GM23248 (cell line): ENCODE results near the gene POLA1. TPM values are rescaled to one million over a fixed set of nuclear protein-coding genes. Genes with fewer than 3 reads are reported as not detected.
A peak's percentile ranks its signal among the peaks of the same experiment; 100 is the strongest.

Experiments used
- DNase-seq: peaks from one replicate; pipeline ENCODE4 v3.0.0-alpha.2; 2015
- H2AFZ ChIP-seq: fragments of 200-600 bp; sonication (generic); 2 replicates; pipeline ENCODE4 v1.6.1; 2016; ENCODE audit warnings: antibody characterized with exemption
- H3F3A ChIP-seq: fragments of 200-600 bp; sonication (generic); 2 replicates; pipeline ENCODE4 v1.6.1; 2016; ENCODE audit warnings: mild to moderate bottlenecking, antibody characterized with exemption, mixed run types; ENCODE audit not compliant: insufficient read depth
- H3K27ac ChIP-seq: fragments of 200-600 bp; sonication (generic); 2 replicates; pipeline ENCODE4 v1.5.1; 2016; ENCODE audit warnings: mild to moderate bottlenecking
- H3K27me3 ChIP-seq: fragments of 200-600 bp; sonication (generic); replicated peaks from 2 replicates; pipeline ENCODE4 v1.6.1; 2016; ENCODE audit warnings: mild to moderate bottlenecking; ENCODE audit not compliant: insufficient read depth
- H3K36me3 ChIP-seq: fragments of 200-600 bp; sonication (generic); 2 replicates; pipeline ENCODE4 v1.6.1; 2016; ENCODE audit warnings: low read depth, mild to moderate bottlenecking
- H3K4me1 ChIP-seq: fragments of 200-600 bp; sonication (generic); 2 replicates; pipeline ENCODE4 v1.6.1; 2016; ENCODE audit warnings: mild to moderate bottlenecking; ENCODE audit not compliant: insufficient read depth
- H3K4me2 ChIP-seq: fragments of 200-600 bp; sonication (generic); one replicate; pipeline ENCODE4 v1.6.1; 2016; ENCODE audit warnings: mild to moderate bottlenecking; ENCODE audit not compliant: unreplicated experiment
- H3K4me3 ChIP-seq: fragments of 200-600 bp; sonication (generic); 2 replicates; pipeline ENCODE4 v1.5.1; 2016; ENCODE audit warnings: mild to moderate bottlenecking
- H3K79me2 ChIP-seq: fragments of 200-600 bp; sonication (generic); 2 replicates; pipeline ENCODE4 v1.6.1; 2016; ENCODE audit warnings: mild to moderate bottlenecking; ENCODE audit not compliant: insufficient read depth
- H3K9ac ChIP-seq: fragments of 200-600 bp; sonication (generic); 2 replicates; pipeline ENCODE4 v1.6.1; 2016; ENCODE audit warnings: mild to moderate bottlenecking
- H3K9me2 ChIP-seq: fragments of 200-600 bp; sonication (generic); 2 replicates; pipeline ENCODE4 v1.6.1; 2016; ENCODE audit warnings: mixed run types, mild to moderate bottlenecking, moderate library complexity; ENCODE audit not compliant: insufficient read depth
- H3K9me3 ChIP-seq: fragments of 200-600 bp; sonication (generic); one replicate; pipeline ENCODE4 v1.6.1; 2017; ENCODE audit warnings: low read depth
- H4K20me1 ChIP-seq: fragments of 200-600 bp; sonication (generic); 2 replicates; pipeline ENCODE4 v1.6.0; 2016; ENCODE audit not compliant: insufficient read depth
- EZH2 ChIP-seq: fragments of 200-600 bp; sonication (generic); IDR thresholded peaks from 2 replicates; pipeline ENCODE4 v1.6.1; 2018; ENCODE audit warnings: antibody characterized with exemption, mild to moderate bottlenecking; ENCODE audit not compliant: insufficient read depth, poor library complexity, severe bottlenecking
- EZH2phosphoT487 ChIP-seq: fragments of 200-600 bp; sonication (generic); IDR thresholded peaks from 2 replicates; pipeline ENCODE4 v1.6.1; 2018; ENCODE audit warnings: antibody characterized with exemption, moderate library complexity, mild to moderate bottlenecking, low read depth; ENCODE audit not compliant: insufficient read depth
- WGBS, 2 experiments: methylation state at CpG; one replicate each; pipeline ENCODE4 v1.1.6; 2015 to 2017; ENCODE audit warnings: low lambda C conversion rate in 2 of 2, low coverage in 1 of 2; ENCODE audit errors: missing lambda C conversion rate in 2 of 2; 5-methylcytosine and 5-hydroxymethylcytosine counted together
- in situ Hi-C: fragments of 300-500 bp; cut with MboI; formaldehyde crosslinking; loops from 2 replicates; pipeline ENCODE4 v1.15.0; 2020
- polyA plus RNA-seq: library from polyadenylated mRNA; unstranded; fragments of >200 nt; fragmentation: Nextera tagmentation; extraction: Ambion mirVana; gene quantifications from 2 replicates; pipeline ENCODE4 v1.2.1, GENCODE V29; 2016
- total RNA-seq: library from RNA; depleted of rRNA; stranded (reverse); fragments of >200 nt; shearing (Covaris generic); gene quantifications from 2 replicates; pipeline ENCODE4 v1.2.3, GENCODE V29; 2014

Gene POLA1
- total and polyA plus RNA-seq, 2 experiments from 2014 or later = 4.1 to 6.7 TPM

DNA sequence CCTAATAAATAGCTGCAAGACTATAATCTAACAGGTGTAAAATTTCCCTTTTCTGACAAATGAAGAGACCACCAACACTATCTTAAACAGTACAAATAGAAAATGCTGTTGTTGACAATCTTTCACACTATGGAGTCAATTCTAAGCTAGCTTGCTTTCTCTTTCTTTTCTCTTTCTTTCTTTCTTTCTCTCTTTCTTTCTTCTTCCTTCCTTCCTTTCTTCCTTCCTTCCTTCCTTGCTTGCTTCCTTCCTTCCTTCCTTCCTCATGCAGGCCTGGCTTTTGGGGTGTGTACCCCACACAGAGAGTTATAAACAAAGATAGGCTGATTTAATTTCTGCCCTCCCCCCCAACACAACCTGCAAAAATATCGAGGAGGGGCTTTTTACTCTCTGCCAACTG, 330.2 kb downstream of the POLA1 start:
- no peak for DNase-seq
- H3K9ac ChIP-seq = no peak overlapping the region
- in situ Hi-C loops = no loop called here
- H4K20me1 ChIP-seq = no peaks in the 10 kb centered on the region
- H3K36me3 ChIP-seq = no peaks in the 10 kb centered on the region
- no peak overlapping the region for H3K4me2 ChIP-seq
- no peaks in the 10 kb centered on the region for H3K9me2 ChIP-seq
- no peak overlapping the region for H3K4me3 ChIP-seq
- H3K4me1 ChIP-seq = no peaks in the 10 kb centered on the region
- no peaks in the 10 kb centered on the region for H3K9me3 ChIP-seq
- TF ChIP-seq EZH2phosphoT487 (no peak), EZH2 (no peak)
- peaks cover 28% of the 10 kb centered on the region for H3K27me3 ChIP-seq
- no peaks in the 10 kb centered on the region for H3K79me2 ChIP-seq
- H3K27ac ChIP-seq = no peak overlapping the region
- no peak overlapping the region for H2AFZ ChIP-seq
- 69 to 77% methylated on average over 1 of the region's 1 CpG for WGBS, 2 experiments
- H3F3A ChIP-seq = no peaks in the 10 kb centered on the region

DNA sequence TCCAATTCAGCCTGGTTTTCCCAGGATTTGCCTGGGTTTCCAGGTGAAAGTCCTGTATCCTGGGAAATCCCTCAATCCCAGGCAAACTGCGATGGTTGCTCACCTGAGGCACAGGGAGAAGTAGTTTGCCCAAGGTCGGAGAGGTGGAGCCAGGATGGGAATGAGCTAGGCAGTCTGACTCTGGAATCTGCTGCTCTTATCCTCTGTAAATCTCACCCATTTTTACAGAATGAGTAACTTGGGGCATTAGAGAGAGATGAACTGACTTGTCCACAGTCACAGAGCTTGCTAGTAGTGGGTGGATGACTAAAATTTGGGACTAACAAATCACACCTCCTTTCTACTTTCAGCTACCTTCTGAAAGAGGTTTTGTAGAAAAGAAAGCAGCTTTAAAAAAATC, 331.9 kb downstream of the POLA1 start:
- H3K79me2 ChIP-seq = no peaks in the 10 kb centered on the region
- peaks cover 13% of the 10 kb centered on the region; the same call in 1 of the 2 replicates for H3K27me3 ChIP-seq
- H3K9ac ChIP-seq = no peak overlapping the region
- no peak overlapping the region for H2AFZ ChIP-seq
- H3K4me2 ChIP-seq = no peak overlapping the region
- H3F3A ChIP-seq = no peaks in the 10 kb centered on the region
- WGBS, 2 experiments = 27 to 43% methylated on average over 2 of the region's 2 CpGs
- no peak overlapping the region for H3K4me3 ChIP-seq
- no peaks in the 10 kb centered on the region for H3K9me3 ChIP-seq
- DNase-seq = no peak
- no peak overlapping the region for H3K27ac ChIP-seq
- no peaks in the 10 kb centered on the region for H3K4me1 ChIP-seq
- no peaks in the 10 kb centered on the region for H3K9me2 ChIP-seq
- no peaks in the 10 kb centered on the region for H3K36me3 ChIP-seq
- no peaks in the 10 kb centered on the region for H4K20me1 ChIP-seq
- TF ChIP-seq EZH2phosphoT487 (no peak), EZH2 (no peak)
- in situ Hi-C loops = no loop called here

GRCh38 chrX:25026576-25026975, 332.9 kb downstream of the POLA1 start:
- H3K9ac ChIP-seq = no peak overlapping the region
- no peak for TF ChIP-seq EZH2phosphoT487
- no peak for TF ChIP-seq EZH2
- no peaks in the 10 kb centered on the region for H3K9me3 ChIP-seq
- WGBS, 2 experiments = 18% methylated on average over 6 of the region's 6 CpGs
- no peak overlapping the region for H2AFZ ChIP-seq
- H4K20me1 ChIP-seq = no peaks in the 10 kb centered on the region
- no peak for DNase-seq
- no peak overlapping the region for H3K27ac ChIP-seq
- no peaks in the 10 kb centered on the region for H3K9me2 ChIP-seq
- H3K4me1 ChIP-seq = no peaks in the 10 kb centered on the region
- no peaks in the 10 kb centered on the region for H3F3A ChIP-seq
- H3K79me2 ChIP-seq = no peaks in the 10 kb centered on the region
- H3K27me3 ChIP-seq = peaks cover 13% of the 10 kb centered on the region; the same call in 1 of the 2 replicates
- no peak overlapping the region for H3K4me3 ChIP-seq
- H3K36me3 ChIP-seq = no peaks in the 10 kb centered on the region
- in situ Hi-C loops = no loop called here
- no peak overlapping the region for H3K4me2 ChIP-seq

- Histone ChIP-seq H3K9me3 (no peaks in the 10 kb centered on the region), H3K36me3 (no peaks in the 10 kb centered on the region), H3K27ac (no peak overlapping the region), H3K79me2 (no peaks in the 10 kb centered on the region), H3K4me2 (no peak overlapping the region), H2AFZ (no peak overlapping the region), H3K27me3 (peaks cover 4% of the 10 kb centered on the region; the same call in 1 of the 2 replicates), H3K9ac (no peak overlapping the region), H3F3A (no peaks in the 10 kb centered on the region), H3K9me2 (no peaks in the 10 kb centered on the region), H4K20me1 (no peaks in the 10 kb centered on the region), H3K4me3 (no peak overlapping the region), H3K4me1 (no peaks in the 10 kb centered on the region)
- in situ Hi-C loops = no loop called here
- WGBS, 2 experiments = 40 to 45% methylated on average over 7 of the region's 7 CpGs
- TF ChIP-seq EZH2phosphoT487 = no peak
- TF ChIP-seq EZH2 = no peak
- DNase-seq = peak; percentile 74
Measured at GRCh38 chrX:25028726-25029125, 335.0 kb downstream of the POLA1 start.

DNA sequence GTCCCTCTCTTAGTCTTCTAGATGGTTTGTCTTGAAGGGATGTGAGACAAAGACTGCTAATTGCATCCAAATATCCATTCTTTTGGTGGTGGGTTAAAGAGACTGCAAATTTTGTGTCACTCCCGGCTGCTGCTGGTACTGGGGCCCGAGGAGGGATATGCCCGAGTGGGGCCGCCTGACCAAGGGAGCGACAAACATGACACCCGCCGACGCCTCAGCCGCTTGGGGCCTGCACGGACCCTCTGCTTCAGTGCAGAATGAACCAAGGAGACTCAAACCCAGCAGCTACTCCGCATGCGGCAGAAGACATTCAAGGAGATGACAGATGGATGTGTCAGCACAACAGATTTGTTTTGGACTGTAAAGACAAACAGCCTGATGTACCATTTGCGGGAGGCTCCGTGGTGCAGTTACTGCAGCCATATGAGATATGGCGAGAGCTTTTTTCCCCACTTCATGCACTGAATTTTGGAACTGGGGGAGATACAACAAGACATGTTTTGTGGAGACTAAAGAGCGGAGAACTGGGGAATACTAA, 335.6 kb downstream of the POLA1 start:
- Histone ChIP-seq H2AFZ (no peak overlapping the region), H3K4me3 (no peak overlapping the region), H3K27ac (no peak overlapping the region), H3K36me3 (no peaks in the 10 kb centered on the region), H3K9me3 (no peaks in the 10 kb centered on the region), H3F3A (no peaks in the 10 kb centered on the region), H3K79me2 (no peaks in the 10 kb centered on the region), H3K4me2 (no peak overlapping the region), H4K20me1 (no peaks in the 10 kb centered on the region), H3K9me2 (no peaks in the 10 kb centered on the region), H3K4me1 (no peaks in the 10 kb centered on the region), H3K9ac (no peak overlapping the region), H3K27me3 (no peaks in the 10 kb centered on the region)
- in situ Hi-C loops = no loop called here
- 88 to 91% methylated on average over 12 to 14 of the region's 16 CpGs for WGBS, 2 experiments
- TF ChIP-seq EZH2phosphoT487 (no peak), EZH2 (no peak)
- no peak for DNase-seq
